Nucleus accumbens (tissue), 56 donors: ENCODE data around the gene MVB12A.
A peak's percentile ranks its signal among the peaks of the same experiment; 100 is the strongest.

ENCODE experiments used
- DNase-seq, 56 donors: peaks; one replicate each; lab custom pipeline; 2025; lab: John Stamatoyannopoulos, UW

Gene MVB12A

DNA sequence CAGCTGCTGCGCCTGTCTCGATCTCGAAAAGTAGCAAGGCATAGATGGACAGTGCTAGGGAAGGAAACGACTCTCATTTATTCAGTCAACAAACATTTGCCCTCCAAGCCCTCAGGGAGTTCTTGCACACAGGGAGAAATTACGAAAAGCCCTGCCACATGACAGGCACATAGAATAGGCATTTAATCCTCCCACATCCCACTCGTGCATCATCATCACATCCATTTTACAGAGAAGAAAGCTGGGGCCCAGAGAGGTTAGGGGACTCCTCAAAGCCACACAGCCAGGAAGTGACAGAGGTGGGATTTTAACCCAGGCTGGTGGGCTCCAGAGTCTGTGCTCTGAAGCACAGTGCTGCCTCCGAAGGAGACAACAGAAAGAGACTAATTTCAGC, 17.0 kb downstream of the MVB12A start:
- no peak for DNase-seq

DNA sequence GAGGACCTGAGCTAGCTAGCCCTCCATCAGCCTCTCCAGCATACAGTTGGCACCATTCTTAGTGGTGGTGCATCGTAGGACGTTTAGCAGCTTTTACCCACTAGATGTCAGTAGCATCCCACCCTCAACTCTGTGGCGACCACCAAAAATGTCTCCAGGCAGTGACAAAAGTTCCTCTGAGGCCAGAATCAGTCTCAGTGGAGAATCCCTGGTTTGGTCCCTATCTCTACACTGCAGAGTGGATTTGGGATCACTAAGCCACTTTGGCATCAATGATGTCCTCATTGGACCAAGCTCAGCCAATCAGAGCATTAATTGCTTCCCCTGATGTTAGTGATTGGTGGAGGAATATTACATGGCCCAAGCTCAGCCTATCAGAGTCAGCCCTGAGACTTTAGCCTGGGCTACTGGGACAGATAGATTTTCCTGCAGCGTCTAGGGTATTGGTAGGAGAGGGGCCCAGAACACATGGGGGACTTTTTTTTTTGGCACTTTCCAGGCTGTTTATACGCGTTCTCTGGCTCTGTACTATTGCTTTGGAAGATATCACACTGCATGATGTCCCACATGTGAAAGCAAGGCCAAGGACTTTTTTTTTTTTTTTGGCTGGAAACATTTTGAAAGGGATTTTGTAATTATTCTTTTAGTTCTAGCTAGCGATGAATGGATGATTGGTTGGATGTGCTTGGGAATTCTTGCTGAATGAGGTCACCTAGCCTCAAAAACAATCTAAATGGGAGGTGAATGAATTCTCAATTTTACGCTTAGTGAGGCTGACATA, 21.6 kb downstream of the MVB12A start:
- peak in 3 of 56 donors; percentile 1 to 13 (median 11) for DNase-seq

DNA sequence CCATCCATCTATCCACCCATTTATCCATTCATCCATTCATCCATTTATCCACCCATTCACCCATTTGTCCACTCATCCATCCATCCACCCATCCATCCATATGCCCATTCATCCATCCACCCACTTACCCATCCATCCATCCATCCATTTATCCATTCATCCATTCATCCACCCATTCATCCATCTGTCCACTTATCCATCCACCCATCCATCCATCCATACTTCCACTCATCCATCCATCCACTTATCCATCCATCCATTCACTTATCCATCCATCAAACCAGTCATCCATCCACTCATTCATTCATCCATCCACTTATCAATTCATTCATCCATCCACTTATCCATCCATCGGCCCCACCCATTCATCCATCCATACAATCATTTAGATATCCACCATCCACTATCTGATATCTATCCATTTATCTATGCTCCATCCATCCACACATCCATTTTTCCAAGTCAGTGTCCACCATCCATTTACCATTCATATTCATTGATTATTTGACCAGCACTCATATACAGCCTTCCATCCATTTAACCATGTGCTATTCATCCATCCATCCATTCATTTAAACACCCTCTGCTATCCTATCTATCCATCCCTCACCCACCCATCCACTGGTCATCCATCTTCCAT, 25.8 kb downstream of the MVB12A start:
- no peak for DNase-seq

DNA sequence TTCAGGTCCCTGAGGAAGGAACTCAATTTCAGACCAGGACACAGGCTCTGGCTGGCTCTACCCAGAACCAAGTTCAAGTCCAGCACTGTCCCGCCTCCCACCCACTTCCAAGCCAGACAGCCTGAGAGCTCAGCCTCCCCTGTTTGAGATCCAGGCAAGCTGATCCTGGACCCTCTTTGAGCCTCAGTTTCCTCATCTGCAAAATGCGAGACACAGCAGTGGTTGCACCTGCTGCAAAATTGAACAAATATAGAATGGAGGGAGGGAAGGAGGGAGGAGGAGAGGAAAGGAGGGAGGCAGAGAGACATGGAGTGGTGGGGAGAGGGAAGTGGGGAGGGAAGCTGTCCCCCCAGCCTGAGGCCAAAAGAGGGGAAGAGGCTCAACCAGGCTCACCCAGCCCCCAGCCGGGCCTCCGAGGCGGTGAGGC, 27.9 kb downstream of the MVB12A start:
- no peak for DNase-seq

DNA sequence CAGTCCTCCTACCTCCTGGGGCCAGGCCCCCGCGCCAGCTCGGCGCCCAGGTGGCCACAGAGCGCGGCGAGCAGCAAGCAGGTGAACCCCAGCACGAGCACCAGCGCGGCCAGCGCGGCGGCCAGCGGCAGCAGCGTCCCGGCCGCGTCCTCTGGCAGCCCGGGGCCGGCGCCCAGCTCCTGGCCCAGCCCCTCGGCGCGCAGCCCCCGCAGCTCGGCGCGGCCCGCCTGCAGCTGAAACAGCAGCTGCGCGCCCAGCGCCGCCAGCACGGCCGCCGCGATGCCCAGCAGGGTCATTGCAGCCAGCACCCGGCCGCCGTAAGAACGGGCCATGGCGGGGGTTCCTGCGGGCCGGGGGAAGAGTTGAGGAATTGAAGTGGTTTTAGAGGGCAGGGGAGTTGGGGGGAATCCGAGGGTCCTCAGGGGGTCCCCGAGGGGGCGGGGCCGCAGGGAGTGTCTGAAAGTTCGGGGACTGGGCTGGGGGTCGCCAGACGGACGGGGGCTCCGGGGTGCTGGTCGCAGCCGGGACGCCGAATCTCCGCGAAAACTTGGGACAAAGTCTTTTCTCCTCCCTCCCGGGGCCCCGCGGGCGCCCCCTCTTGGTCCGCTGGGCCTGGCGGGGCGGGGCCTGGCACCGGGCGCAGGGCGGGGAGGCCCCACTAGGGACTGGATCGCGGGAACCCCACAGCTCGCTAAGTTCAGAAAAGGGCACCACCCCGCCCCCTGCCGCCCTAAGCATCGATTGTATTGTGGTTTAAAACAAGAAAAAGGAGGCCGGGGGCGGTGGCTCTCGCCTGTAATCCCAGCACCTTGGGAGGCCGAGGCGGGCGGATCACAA, 28.5 kb downstream of the MVB12A start, which contains the start of gene TMEM221:
Gene TMEM221, minus strand, starts transcription at position 538 of the 837 bp plus-strand sequence. Its CDS starts 206 bp downstream, at position 332.
- DNase-seq = peak in 8 of 56 donors; percentile 5 to 42 (median 15)

DNA sequence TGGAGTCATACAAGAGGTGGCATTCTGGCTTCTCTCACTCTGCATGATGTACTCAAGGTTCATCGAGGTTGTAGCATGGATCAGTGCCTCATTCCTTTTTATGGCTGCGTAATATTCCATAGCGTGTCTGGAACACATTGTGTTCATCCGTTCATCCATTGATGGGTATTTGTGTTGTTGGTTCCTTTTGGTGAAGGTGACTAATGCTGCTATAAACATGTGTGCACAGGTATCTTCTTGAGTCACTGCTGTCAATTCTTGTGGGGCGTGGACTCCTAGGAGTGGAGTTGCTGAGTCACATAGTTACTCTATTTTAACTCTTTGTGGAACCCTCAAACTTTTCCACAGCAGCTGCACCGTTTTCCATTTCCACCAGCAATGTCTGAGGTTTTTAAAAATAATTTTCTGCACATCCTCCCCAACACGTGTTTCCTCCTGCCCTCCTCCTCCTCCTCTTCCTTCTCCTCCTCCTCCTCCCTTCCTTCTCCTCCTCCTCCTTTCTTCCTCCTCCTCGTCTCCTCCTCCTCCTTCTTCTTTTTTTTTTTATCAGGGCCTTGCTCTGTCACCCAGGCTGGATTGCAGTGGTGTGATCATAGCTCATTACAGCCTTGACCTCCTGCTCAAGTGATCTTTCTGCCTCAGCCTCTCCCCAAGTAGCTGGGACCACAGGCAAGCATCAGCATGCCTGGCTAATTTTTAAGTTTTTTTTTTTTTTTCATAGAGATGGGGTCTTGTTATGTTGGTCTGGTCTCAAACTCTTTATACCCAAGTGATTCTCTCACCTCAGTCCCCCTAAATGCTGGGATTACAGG, 30.6 kb downstream of the MVB12A start:
- DNase-seq = no peak

DNA sequence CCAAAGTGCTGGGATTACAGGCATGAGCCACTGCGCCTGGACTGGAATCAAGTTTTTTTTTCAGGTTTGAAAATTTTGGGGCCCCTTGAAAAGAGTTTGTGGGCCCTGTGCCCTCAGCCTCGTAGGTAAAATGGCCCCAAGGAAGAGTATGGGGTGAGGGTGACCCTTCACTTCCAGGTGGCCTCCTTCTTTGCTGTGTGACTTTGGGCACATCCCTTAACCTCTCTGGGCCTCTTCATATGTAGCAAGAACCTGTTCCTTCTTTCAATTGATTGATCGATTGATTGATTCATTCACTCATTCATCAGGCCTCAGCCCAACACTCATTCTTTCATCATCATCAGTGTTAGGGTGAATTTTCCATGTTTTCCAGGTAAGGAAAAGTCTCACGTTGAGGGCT, 32.0 kb downstream of the MVB12A start:
- DNase-seq = no peak

DNA sequence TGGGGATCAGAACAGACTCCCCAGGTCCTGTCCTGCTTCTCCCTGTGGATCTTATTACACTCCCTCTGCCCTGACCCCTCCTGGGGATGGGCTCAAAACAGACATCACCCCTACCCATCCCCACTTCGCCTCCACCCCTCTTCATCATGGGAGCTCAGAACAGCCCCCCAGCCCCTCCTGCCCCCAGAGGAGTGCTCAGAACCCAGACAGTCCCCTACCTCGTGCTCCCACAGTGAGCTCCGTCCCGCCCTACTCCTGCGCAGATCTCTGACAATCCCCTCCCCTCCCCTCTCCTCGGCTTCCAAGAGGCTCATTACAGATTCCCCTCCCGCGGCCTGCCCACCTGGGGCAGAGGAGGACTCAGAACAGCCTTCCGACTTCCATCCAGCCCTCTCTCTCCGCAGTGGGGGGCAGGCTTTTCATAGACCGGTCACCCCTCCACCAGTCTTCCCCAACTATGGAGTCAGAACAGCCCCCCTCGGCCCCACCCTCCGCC, 34.8 kb downstream of the MVB12A start:
- no peak for DNase-seq

DNA sequence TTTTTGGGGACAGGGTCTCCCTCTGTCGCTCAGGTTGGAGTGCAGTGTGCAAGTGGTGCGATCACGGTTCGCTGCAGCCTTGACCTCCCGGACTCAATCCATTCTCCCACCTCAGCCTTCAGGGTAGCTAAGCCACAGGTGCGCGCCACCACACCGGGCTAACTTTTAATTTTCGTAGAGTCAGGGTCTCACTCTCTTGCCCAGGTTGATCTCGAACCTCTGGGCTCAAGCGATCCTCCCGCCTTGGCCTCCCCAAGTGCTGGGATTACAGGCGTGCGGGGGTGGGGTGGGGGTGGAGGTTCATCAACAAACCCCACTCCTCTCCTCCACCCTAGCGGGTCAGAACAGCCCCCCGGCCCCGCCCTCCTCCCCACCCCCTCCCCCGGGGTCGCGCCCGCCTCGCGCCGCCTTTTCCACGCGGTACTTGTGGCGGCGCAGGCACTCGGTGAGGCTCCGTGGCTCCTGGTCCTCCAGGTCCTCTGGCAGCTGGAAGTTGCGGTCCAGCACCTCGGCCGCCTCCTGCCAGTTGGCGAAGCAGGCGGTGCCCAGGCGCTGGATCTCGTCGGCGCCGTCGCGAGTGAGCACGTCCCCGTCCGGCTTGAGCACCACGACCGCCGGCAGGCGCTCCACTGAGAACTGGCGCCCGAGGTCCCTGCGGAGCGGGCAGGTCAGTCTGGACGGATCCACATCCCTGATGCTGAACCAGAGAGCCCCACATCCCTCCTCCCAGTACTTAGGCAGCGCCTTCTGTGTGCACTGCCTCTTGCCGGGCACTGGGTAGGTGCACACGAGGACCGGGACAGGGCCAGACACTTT, 35.7 kb downstream of the MVB12A start:
- no peak for DNase-seq

DNA sequence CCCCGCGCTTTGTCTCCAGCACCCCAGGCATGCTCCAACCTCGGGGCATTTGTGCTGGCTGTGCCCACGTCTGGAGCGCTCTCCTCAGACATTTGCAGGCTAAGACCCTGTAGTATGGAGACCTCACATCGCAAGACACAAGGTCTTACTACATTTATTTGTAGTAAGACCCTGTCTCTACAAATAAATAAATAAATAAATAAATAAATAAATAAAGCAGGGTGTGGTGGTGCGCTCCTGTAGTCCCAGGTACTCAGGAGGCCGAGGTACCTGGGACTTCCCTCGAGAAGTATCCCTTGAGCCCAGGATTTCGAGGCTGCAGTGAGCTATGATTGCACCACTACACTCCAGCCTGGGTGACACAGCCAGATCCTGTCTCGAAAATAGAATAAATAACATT, 36.3 kb downstream of the MVB12A start:
- no peak for DNase-seq

DNA sequence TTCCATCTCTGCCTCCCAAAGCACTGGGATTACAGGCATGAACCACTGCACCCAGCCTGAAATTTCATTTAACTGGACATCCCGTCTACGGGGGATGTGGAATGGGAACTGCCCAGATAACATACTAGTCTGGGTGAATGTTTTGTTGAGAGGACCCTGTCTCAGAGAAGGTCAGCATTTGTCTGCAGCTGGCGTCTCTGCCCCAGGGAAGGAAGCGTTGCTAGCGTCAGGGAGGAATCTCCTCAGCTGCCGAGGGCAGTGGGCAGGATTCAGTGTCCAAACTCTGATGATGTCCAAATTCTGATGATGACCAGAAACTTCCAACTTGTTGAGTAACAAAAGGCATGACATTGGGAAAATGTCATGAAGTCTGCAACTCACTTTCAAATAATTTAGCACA, 37.8 kb downstream of the MVB12A start:
- DNase-seq = no peak

DNA sequence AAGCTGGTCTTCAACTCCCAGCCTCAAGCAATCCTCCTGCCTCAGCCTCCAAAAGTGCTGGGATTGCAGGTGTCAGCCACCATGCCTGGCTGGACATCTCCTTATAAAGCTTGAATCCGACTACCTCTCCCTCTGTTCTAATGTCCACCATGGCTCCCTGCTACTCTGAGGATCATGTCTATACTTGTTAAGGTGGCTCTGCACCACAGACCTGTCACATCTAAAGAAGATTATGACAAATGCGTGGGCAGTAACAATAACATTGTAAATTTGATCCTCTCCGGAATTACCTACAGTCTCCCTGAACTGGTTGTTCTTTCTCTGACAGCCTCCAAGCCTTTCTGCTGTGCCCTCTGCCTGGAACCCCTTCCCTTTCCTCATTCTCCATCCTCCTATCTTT, 39.1 kb downstream of the MVB12A start:
- DNase-seq = no peak

DNA sequence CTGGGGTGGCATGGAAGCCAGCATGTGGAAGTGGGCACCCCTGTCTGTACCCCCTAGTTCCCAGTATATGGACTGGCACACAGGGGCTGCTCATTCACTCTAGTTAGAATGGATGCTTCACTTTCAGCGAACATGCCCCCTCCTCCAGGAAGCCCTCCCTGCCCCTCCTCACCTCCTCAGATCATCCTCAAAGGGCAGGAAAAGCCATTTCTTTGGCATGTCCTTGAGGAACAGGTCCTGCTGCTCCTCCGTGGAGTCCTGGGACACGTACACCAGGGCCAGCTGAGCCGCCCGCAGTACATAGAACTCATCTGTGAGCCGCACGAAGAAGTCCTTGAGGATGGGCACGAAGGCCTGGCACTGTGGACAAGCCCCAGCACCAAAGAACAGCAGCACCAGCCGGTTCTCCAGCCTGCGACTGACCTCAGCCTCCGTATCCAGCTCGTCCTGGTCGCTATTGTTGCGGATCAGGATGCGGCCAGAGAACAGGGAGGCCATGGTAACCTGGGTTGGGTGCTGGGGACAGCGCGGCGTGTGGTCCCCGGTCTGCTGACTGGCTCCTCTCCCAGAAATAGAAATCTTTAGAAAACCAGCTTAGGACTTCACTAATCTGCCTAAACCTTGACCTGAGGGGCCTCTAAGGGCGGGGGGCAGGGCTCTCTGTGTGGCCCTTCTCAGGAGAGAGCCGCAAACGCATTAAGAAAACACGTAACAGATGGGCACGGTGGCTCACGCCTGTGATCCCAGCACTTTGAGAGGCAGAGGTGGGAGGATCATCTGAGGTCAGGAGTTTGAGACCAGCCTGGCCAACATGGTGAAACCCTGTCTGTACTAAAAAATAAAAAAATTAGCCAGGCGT, 40.8 kb downstream of the MVB12A start, which contains the start of gene NXNL1:
Gene NXNL1, minus strand, starts transcription at position 555 of the 859 bp plus-strand sequence. Its CDS starts 57 bp downstream, at position 498.
- no peak for DNase-seq

DNA sequence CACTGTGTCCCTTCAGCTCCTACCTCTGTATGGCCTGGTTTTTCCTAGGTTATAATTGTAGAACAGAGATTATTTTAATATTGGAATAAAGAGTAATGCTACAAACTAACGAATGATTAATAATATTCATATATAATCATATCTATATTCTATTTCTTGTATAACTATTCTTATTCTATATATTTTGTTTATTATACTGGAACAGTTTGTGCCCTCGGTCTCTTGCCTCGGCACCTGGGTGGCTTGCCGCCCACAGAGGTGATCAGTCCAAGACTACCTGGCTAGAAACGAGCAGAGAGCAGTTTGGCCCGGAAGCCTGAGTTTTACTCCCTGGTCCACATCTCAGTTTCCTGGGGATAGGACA, 46.6 kb downstream of the MVB12A start:
- no peak for DNase-seq

DNA sequence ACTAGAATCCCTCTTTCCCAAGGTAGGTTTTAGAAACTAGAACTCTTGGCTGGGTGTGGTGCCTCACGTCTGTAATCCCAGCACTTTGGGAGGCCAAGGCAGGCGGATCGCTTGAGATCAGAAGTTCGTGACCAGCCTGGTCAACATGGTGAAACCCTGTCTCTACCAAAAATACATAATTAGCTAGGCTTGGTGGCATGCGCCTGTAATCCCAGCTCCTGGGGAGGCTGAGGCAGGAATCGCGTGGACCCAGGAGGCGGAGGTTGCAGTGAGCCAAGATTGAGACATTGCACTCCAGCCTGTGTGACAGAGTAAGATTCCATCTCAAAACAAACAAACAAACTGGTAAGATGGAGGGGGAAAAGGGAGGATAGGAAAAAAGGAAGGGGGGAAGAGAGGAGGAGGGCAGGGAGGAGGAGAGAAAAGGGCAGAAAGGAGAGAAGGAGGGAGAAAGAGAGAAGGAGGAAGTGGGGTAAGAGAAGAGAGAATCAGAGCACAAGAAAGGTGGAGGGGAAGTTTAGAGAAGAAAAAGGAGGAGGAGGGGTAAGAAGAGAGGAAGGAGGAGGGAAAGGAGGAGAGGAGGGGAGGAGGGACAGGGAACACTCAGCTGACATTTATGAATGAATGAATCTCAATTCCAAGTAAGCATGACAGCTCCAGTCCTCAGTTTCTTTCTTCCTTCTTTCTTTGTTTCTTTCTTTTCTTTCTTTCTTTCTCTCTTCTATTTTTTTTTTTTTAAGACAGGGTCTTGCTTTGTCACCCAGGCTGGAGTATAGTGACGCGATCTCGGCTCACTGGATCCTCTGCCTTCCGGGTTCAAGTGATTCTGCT, 47.8 kb downstream of the MVB12A start:
- DNase-seq = no peak

DNA sequence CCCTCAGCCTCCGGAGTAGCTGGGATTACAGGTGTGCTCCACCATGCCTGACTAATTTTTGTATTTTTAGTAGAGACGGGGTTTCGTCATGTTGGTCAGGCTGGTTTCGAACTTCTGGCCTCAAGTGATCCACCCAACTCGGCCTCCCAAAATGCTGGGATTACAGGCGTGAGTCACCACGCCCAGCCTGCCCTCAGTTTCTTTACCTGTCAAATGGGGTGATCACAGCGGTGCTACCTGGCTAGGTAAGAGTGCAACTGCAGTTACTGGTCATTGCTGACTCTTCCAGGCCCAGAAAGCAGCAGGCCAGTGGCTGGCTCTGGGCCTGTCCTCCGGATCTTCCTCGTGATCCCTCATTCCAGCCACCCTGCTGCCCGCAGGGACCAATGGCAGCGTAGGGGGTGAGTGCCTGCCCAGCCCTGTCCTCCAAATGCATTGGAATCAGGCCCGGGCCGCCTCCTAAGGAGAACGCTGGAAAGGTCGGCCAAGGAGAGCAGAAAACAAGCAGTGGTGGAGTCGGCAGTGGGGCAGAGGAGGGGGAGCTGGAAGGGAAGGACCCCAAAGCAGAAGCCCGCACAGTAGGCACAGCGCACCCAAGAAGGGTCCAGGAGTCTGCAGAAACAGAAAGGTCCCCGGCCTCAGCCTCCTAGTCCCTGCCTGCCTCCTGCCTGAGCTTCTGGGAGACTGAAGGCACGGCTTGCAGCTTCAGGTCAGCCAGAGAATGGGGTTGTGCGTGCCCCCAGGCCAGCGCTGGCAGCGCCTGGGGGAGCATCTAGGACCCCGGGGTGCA, 48.6 kb downstream of the MVB12A start:
- peak in 48 of 56 donors; percentile 5 to 76 (median 46) for DNase-seq
